ENCODE results near the gene HIGD2A. TPM values are rescaled to one million over a fixed set of nuclear protein-coding genes. Genes with fewer than 3 reads are reported as not detected.

HIGD2A gene
- polyA plus RNA-seq, 1 donor from 2014 or later, result 61.8 TPM

DNA sequence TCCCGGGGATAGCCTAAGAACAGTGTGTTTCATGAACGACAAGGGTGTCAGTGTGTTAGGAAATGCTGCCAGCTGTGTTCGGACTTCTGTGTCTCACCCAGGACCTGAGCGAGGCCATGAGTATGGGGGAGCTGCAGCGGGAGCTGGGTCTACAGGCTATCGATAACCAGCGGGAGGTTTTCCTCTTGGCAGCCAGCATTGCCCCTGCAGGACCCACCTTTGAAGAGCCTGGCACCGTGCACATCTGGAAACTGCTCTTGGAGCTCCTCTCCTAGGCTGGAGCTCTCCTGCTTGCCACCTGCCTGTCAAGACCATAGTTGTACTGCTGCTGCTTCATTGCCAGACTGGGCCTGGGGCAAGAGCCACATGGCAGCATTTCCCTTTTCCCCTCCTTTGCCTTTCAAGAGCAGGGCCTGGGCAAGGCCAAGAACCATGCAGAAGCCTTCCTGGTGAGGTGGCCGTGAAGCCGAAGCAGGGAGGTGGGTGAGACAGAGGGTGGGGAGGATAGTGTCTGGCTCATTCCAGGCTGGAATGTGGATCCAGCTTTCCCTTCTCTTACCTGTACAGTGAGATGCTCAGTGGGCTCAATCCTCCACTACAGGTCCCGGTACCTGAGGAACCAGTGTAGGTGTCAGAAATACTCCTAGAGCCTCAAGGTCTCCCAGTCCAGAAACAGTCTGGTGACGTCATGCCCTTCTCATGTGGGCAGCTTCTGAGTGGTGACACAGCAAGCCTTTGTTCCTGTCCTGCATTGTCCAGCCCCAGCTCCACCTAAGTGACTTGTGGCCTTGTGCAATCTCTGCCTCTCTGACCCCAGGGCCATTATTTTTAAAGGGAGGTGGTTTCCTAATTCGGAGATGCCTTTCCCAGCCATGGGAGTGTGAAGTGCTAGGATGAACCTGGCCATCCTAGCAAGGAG lies 16.7 kb upstream of the HIGD2A start:
- Histone ChIP-seq H3K4me2 (ENCODE audit: low read length) (no peak overlapping the region), H3K9me2 (ENCODE audit: insufficient read depth, low read length) (no peaks in the 10 kb centered on the region), H3K4me3 (ENCODE audit: low read length) (no peak overlapping the region), H3K27me3 (ENCODE audit: insufficient read depth, low read depth, low read length) (no peaks in the 10 kb centered on the region), H3K9me3 (ENCODE audit: low read length) (no peaks in the 10 kb centered on the region), H3K79me2 (replicated peaks; ENCODE audit: insufficient read depth, low read length) (no peaks in the 10 kb centered on the region), H4K20me1 (ENCODE audit: insufficient read depth) (no peaks in the 10 kb centered on the region), H3K27ac (ENCODE audit: low read length) (no peak overlapping the region), H3K9ac (ENCODE audit: low read length) (no peak overlapping the region), H3F3A (ENCODE audit: insufficient read depth, low read length, poor library complexity, severe bottlenecking) (no peaks in the 10 kb centered on the region), H3K36me3 (ENCODE audit: insufficient read depth, low read length) (no peaks in the 10 kb centered on the region), H2AFZ (ENCODE audit: low read depth, low read length) (no peak overlapping the region)
- TF ChIP-seq EZH2 (IDR thresholded peaks at IDR 0.05; ENCODE audit: borderline replicate concordance, insufficient read depth, low read length, poor library complexity, severe bottlenecking), result no peak
- no peak for TF ChIP-seq SMC3 (conservative IDR thresholded peaks at IDR 0.05; ENCODE audit: poor library complexity)
- TF ChIP-seq, protein P1, sequence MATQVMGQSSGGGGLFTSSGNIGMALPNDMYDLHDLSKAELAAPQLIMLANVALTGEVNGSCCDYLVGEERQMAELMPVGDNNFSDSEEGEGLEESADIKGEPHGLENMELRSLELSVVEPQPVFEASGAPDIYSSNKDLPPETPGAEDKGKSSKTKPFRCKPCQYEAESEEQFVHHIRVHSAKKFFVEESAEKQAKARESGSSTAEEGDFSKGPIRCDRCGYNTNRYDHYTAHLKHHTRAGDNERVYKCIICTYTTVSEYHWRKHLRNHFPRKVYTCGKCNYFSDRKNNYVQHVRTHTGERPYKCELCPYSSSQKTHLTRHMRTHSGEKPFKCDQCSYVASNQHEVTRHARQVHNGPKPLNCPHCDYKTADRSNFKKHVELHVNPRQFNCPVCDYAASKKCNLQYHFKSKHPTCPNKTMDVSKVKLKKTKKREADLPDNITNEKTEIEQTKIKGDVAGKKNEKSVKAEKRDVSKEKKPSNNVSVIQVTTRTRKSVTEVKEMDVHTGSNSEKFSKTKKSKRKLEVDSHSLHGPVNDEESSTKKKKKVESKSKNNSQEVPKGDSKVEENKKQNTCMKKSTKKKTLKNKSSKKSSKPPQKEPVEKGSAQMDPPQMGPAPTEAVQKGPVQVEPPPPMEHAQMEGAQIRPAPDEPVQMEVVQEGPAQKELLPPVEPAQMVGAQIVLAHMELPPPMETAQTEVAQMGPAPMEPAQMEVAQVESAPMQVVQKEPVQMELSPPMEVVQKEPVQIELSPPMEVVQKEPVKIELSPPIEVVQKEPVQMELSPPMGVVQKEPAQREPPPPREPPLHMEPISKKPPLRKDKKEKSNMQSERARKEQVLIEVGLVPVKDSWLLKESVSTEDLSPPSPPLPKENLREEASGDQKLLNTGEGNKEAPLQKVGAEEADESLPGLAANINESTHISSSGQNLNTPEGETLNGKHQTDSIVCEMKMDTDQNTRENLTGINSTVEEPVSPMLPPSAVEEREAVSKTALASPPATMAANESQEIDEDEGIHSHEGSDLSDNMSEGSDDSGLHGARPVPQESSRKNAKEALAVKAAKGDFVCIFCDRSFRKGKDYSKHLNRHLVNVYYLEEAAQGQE (IDR thresholded peaks at IDR 0.05; ENCODE audit: borderline replicate concordance), result no peak
- TF ChIP-seq POLR2AphosphoS5 (IDR thresholded peaks at IDR 0.05), result no peak
- TF ChIP-seq EP300 (conservative IDR thresholded peaks at IDR 0.05; ENCODE audit: poor library complexity, severe bottlenecking), result no peak
- no peak for TF ChIP-seq RAD21 (conservative IDR thresholded peaks at IDR 0.05)
- TF ChIP-seq, protein P2, sequence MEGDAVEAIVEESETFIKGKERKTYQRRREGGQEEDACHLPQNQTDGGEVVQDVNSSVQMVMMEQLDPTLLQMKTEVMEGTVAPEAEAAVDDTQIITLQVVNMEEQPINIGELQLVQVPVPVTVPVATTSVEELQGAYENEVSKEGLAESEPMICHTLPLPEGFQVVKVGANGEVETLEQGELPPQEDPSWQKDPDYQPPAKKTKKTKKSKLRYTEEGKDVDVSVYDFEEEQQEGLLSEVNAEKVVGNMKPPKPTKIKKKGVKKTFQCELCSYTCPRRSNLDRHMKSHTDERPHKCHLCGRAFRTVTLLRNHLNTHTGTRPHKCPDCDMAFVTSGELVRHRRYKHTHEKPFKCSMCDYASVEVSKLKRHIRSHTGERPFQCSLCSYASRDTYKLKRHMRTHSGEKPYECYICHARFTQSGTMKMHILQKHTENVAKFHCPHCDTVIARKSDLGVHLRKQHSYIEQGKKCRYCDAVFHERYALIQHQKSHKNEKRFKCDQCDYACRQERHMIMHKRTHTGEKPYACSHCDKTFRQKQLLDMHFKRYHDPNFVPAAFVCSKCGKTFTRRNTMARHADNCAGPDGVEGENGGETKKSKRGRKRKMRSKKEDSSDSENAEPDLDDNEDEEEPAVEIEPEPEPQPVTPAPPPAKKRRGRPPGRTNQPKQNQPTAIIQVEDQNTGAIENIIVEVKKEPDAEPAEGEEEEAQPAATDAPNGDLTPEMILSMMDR (IDR thresholded peaks at IDR 0.05; ENCODE audit: poor library complexity, severe bottlenecking), result no peak
- TF ChIP-seq TAF1 (IDR thresholded peaks at IDR 0.05; ENCODE audit: low read depth), result no peak

DNA sequence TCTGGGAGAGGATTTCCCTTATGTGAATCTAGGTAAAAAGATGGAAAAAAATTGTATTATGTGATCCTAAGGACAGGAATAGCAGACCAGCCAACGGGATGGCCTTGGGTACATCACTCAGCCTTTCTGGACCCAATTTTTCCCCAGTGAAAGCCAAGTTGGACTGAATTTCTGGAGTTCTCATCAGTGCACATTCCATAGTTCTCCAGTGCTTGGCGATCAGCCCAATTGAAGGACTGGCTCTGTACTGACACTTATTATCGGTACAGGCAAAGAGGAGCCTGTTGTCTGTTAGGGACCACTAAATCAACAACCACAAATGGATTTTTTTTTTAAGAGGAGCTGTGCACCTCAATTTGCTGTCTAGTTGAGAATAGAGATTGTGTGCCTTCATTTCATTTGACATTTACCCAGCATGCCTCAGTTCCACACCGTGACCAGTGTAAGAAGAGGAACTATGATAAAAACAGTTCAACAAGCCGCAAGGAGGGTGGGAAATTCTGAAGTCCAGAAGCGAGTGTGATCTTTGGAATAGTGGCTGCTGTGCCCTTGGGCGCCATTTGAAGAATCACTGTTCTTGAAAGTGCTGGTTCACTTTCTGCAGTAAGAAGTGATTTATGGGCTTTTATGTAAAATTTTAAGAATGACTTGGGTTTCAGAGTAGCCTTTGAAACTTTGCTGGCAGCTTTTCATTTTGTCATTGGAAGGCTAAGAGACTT lies 15.3 kb upstream of the HIGD2A start:
- Histone ChIP-seq H3K4me3 (ENCODE audit: low read length) (no peak overlapping the region), H3K36me3 (ENCODE audit: insufficient read depth, low read length) (no peaks in the 10 kb centered on the region), H3K9ac (ENCODE audit: low read length) (no peak overlapping the region), H4K20me1 (ENCODE audit: insufficient read depth) (no peaks in the 10 kb centered on the region), H3K4me2 (ENCODE audit: low read length) (no peak overlapping the region), H3K79me2 (replicated peaks; ENCODE audit: insufficient read depth, low read length) (no peaks in the 10 kb centered on the region), H2AFZ (ENCODE audit: low read depth, low read length) (no peak overlapping the region), H3K9me2 (ENCODE audit: insufficient read depth, low read length) (no peaks in the 10 kb centered on the region), H3K27me3 (ENCODE audit: insufficient read depth, low read depth, low read length) (no peaks in the 10 kb centered on the region), H3K27ac (ENCODE audit: low read length) (no peak overlapping the region), H3K9me3 (ENCODE audit: low read length) (no peaks in the 10 kb centered on the region), H3F3A (ENCODE audit: insufficient read depth, low read length, poor library complexity, severe bottlenecking) (no peaks in the 10 kb centered on the region)
- TF ChIP-seq MXI1 (conservative IDR thresholded peaks at IDR 0.05; ENCODE audit: poor library complexity, severe bottlenecking) (no peak), TAF1 (IDR thresholded peaks at IDR 0.05; ENCODE audit: low read depth) (no peak), RAD21 (conservative IDR thresholded peaks at IDR 0.05) (no peak), SMC3 (conservative IDR thresholded peaks at IDR 0.05; ENCODE audit: poor library complexity) (no peak), POLR2AphosphoS5 (IDR thresholded peaks at IDR 0.05) (no peak), EZH2 (IDR thresholded peaks at IDR 0.05; ENCODE audit: borderline replicate concordance, insufficient read depth, low read length, poor library complexity, severe bottlenecking) (no peak), EP300 (conservative IDR thresholded peaks at IDR 0.05; ENCODE audit: poor library complexity, severe bottlenecking) (no peak)
- TF ChIP-seq, protein P1 (IDR thresholded peaks at IDR 0.05; ENCODE audit: borderline replicate concordance), result no peak
- TF ChIP-seq, protein P2 (IDR thresholded peaks at IDR 0.05; ENCODE audit: poor library complexity, severe bottlenecking), result no peak

Measured in neural cell (in vitro differentiated cells).